ENCODE results near the gene ZNF622. TPM values are rescaled to one million over a fixed set of nuclear protein-coding genes. Genes with fewer than 3 reads are reported as not detected.

The ZNF622 gene
- total RNA-seq, 2 donors from 2014 or later: 53.0 to 56.3 TPM

- intact Hi-C loops (cut with DNase I): no loop called here
- TF ChIP-seq, protein P1, sequence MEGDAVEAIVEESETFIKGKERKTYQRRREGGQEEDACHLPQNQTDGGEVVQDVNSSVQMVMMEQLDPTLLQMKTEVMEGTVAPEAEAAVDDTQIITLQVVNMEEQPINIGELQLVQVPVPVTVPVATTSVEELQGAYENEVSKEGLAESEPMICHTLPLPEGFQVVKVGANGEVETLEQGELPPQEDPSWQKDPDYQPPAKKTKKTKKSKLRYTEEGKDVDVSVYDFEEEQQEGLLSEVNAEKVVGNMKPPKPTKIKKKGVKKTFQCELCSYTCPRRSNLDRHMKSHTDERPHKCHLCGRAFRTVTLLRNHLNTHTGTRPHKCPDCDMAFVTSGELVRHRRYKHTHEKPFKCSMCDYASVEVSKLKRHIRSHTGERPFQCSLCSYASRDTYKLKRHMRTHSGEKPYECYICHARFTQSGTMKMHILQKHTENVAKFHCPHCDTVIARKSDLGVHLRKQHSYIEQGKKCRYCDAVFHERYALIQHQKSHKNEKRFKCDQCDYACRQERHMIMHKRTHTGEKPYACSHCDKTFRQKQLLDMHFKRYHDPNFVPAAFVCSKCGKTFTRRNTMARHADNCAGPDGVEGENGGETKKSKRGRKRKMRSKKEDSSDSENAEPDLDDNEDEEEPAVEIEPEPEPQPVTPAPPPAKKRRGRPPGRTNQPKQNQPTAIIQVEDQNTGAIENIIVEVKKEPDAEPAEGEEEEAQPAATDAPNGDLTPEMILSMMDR (IDR thresholded peaks at IDR 0.05): no peak
- Histone ChIP-seq H3K27ac (peak overlapping the region; percentile 10), H3K9ac (ENCODE audit: low read depth in 2 of 2, low read length in 2 of 2) (no peak overlapping the region), H3K9me3 (no peaks in the 10 kb centered on the region), H3K4me1 (no peaks in the 10 kb centered on the region), H3K36me3 (no peaks in the 10 kb centered on the region), H3K27me3 (no peaks in the 10 kb centered on the region), H3K4me3 (no peak overlapping the region)
- DNase-seq: peak; percentile 69
Measured at GRCh38 chr5:16410338-16410737, 55.3 kb downstream of the ZNF622 start.

DNA sequence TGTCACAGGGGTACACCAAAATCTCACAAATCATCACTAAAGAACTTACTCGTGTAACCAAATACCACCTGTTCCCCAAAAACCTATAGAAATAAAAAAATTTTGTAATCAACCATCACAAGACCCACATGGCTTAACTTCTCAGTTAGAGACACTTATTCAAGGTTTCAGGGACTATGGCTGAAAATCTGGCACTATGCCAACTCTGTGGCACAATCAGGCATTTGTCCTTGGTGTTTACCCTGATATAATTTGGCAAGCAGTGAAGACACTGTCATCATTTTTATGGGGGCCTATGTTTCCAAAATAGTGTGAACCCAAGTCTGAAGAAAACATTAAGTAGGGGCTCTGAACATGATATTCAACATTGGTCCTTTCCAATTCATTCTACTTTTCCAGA is 59.0 kb downstream of the ZNF622 start:
- Histone ChIP-seq H3K36me3 (no peaks in the 10 kb centered on the region), H3K9me3 (no peaks in the 10 kb centered on the region), H3K4me1 (no peaks in the 10 kb centered on the region), H3K9ac (ENCODE audit: low read depth in 2 of 2, low read length in 2 of 2) (no peak overlapping the region), H3K27ac (no peak overlapping the region), H3K27me3 (no peaks in the 10 kb centered on the region), H3K4me3 (no peak overlapping the region)
- TF ChIP-seq, protein P1 (IDR thresholded peaks at IDR 0.05): no peak
- no peak for DNase-seq
- intact Hi-C loops (cut with DNase I): no loop called here

DNA sequence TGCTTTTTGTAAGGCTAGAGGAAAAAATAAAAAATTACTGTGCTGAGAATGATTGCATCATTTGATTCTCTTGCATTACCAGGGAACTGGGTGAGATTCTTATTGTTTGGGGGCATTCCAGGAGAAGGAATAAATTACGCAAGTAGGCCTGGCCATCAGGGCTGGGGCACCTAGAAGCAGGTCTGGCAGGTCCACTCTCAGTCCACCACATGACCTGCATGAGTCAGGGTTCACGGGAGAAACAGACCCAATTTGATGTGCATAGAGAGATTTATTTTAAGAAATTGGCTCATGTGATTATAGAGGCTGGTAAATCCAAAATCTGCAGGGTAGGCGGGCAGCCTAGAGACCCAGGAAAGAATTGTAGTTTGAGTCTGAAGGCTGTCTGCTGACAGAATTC is 59.6 kb downstream of the ZNF622 start:
- no peak overlapping the region for H3K27ac ChIP-seq
- intact Hi-C loops (cut with DNase I): no loop called here
- no peak for DNase-seq
- no peaks in the 10 kb centered on the region for H3K4me1 ChIP-seq
- no peak overlapping the region for H3K4me3 ChIP-seq
- no peaks in the 10 kb centered on the region for H3K27me3 ChIP-seq
- no peaks in the 10 kb centered on the region for H3K36me3 ChIP-seq
- TF ChIP-seq, protein P1 (IDR thresholded peaks at IDR 0.05): no peak
- H3K9me3 ChIP-seq: no peaks in the 10 kb centered on the region
- H3K9ac ChIP-seq (ENCODE audit: low read depth in 2 of 2, low read length in 2 of 2): no peak overlapping the region

Other genes starting within 250 kb of the ZNF622 start
- gene RETREG1, start 151.2 kb upstream of the ZNF622 start, total RNA-seq: 10 to 100 TPM; 49.9 to 56.8 TPM